ENCODE measurements around the gene PHACTR1. TPM values are rescaled to one million over a fixed set of nuclear protein-coding genes. Genes with fewer than 3 reads are reported as not detected.

PHACTR1 gene
- total and polyA plus RNA-seq, 8 donors = 0.46 to 17.4 (median 6.4) TPM; not detected in 1

DNA sequence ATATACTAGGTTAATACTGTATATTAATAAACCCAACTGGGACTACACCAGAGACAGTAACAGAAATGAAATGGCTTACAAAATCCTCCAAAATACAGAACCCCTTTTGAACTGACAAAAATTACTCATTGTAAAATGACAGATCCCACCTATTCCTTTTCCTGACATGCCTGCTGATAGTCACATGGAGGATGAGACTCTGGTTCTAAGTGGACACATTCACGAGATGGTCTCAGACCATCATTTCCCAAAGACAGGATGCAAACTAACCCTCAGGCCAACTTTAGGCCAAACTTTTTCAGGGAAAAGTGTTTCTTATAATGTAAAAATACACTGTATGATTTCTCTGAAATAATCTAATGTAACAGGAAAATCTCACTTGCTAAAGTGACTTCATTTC is 589.2 kb downstream of the PHACTR1 start:
- peaks cover 4 to 34% (median 20%) of the 10 kb centered on the region in 4 donors for H3K4me1 ChIP-seq
- WGBS, 5 donors = 85 to 100% (median 97%) methylated on average over 1 of the region's 1 CpG
- no peak overlapping the region for H3K4me3 ChIP-seq
- intact Hi-C loops (cut with DNase I; ENCODE audit: low total_unique reads) = no loop called here
- no peak for DNase-seq
- H3K9me3 ChIP-seq = no peaks in the 10 kb centered on the region
- H3K27me3 ChIP-seq = no peaks in the 10 kb centered on the region
- H3K36me3 ChIP-seq = peaks cover 0 to 70% (median 67%) of the 10 kb centered on the region in 4 donors
- TF ChIP-seq, protein P1, sequence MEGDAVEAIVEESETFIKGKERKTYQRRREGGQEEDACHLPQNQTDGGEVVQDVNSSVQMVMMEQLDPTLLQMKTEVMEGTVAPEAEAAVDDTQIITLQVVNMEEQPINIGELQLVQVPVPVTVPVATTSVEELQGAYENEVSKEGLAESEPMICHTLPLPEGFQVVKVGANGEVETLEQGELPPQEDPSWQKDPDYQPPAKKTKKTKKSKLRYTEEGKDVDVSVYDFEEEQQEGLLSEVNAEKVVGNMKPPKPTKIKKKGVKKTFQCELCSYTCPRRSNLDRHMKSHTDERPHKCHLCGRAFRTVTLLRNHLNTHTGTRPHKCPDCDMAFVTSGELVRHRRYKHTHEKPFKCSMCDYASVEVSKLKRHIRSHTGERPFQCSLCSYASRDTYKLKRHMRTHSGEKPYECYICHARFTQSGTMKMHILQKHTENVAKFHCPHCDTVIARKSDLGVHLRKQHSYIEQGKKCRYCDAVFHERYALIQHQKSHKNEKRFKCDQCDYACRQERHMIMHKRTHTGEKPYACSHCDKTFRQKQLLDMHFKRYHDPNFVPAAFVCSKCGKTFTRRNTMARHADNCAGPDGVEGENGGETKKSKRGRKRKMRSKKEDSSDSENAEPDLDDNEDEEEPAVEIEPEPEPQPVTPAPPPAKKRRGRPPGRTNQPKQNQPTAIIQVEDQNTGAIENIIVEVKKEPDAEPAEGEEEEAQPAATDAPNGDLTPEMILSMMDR (IDR thresholded peaks at IDR 0.05) = no peak
- TF ChIP-seq POLR2AphosphoS5 (IDR thresholded peaks at IDR 0.05) (no peak), EP300 (IDR thresholded peaks at IDR 0.05) (no peak), POLR2A (IDR thresholded peaks at IDR 0.05) (no peak)
- H3K27ac ChIP-seq = no peak overlapping the region

- no peak for DNase-seq
- Histone ChIP-seq H3K4me3 (no peak overlapping the region), H3K27me3 (no peaks in the 10 kb centered on the region), H3K9me3 (no peaks in the 10 kb centered on the region), H3K27ac (no peak overlapping the region), H3K36me3 (peaks cover 0 to 71% (median 68%) of the 10 kb centered on the region in 4 donors), H3K4me1 (peaks cover 4 to 27% (median 16%) of the 10 kb centered on the region in 4 donors)
- 77 to 94% (median 91%) methylated on average over 7 of the region's 7 CpGs for WGBS, 5 donors
- TF ChIP-seq POLR2AphosphoS5 (IDR thresholded peaks at IDR 0.05) (no peak), EP300 (IDR thresholded peaks at IDR 0.05) (no peak), POLR2A (IDR thresholded peaks at IDR 0.05) (no peak)
- TF ChIP-seq, protein P1 (IDR thresholded peaks at IDR 0.05) = no peak
- intact Hi-C loops (cut with DNase I; ENCODE audit: low total_unique reads) = no loop called here
Observed at GRCh38 chr6:13307508-13307995, 591.0 kb downstream of the PHACTR1 start.

DNA sequence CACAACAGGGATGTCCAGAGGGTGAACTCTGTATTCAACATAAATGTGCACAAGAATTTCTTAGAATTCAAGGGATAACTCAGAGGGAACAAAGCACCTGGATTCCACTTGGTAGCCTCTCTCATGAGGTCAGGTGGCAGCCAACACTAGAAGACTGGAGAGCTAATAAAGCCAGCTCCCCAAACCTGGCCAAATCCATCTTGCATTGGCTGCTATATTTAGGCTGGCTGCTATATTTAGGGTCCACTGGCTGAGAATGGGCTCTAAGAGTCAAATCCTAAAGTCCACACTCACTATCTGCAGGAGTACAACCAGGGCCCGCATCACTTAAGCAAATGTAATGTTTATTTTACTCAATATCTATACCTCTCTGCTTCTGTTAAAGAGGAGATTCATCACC is 591.8 kb downstream of the PHACTR1 start:
- no peak for DNase-seq
- H3K27me3 ChIP-seq = no peaks in the 10 kb centered on the region
- H3K9me3 ChIP-seq = no peaks in the 10 kb centered on the region
- 25 to 84% (median 70%) methylated on average over 1 of the region's 1 CpG for WGBS, 5 donors
- peaks cover 0 to 75% (median 73%) of the 10 kb centered on the region in 4 donors for H3K36me3 ChIP-seq
- TF ChIP-seq, protein P1 (IDR thresholded peaks at IDR 0.05) = no peak
- no peak for TF ChIP-seq POLR2A (IDR thresholded peaks at IDR 0.05)
- TF ChIP-seq EP300 (IDR thresholded peaks at IDR 0.05) = no peak
- TF ChIP-seq POLR2AphosphoS5 (IDR thresholded peaks at IDR 0.05) = no peak
- peaks cover under 1 to 19% (median 10%) of the 10 kb centered on the region in 4 donors for H3K4me1 ChIP-seq
- no peak overlapping the region for H3K4me3 ChIP-seq
- intact Hi-C loops (cut with DNase I; ENCODE audit: low total_unique reads) = no loop called here
- H3K27ac ChIP-seq = no peak overlapping the region

DNA sequence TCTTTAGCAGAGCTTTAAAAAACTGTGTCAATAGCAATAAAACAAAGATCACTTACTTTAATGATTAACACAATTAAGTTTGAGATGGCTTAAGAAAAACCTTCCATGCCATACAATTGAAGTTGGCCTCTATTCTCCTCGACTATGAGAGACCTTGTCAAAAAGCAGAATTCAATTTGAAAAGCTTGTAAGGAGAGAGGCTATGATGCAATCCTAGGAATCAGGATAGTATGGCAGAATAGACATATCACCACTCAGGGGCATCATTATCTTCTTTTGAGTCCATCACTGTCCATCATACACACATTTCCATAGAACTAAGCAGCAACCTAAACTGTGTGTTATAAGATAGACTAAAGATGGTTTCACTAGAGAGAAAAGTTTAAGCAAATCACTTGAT is 594.6 kb downstream of the PHACTR1 start:
- no peak overlapping the region for H3K4me3 ChIP-seq
- no peak for DNase-seq
- 3 to 86% (median 32%) methylated on average over 1 of the region's 1 CpG for WGBS, 5 donors
- TF ChIP-seq POLR2AphosphoS5 (IDR thresholded peaks at IDR 0.05) (no peak), POLR2A (IDR thresholded peaks at IDR 0.05) (no peak)
- TF ChIP-seq, protein P1 (IDR thresholded peaks at IDR 0.05) = no peak
- no peaks in the 10 kb centered on the region for H3K4me1 ChIP-seq
- H3K27me3 ChIP-seq = no peaks in the 10 kb centered on the region
- H3K27ac ChIP-seq = no peak overlapping the region
- no peaks in the 10 kb centered on the region for H3K9me3 ChIP-seq
- intact Hi-C loops (cut with DNase I; ENCODE audit: low total_unique reads) = no loop called here
- H3K36me3 ChIP-seq = peaks cover 15 to 91% (median 84%) of the 10 kb centered on the region in 4 donors

Data from stomach (tissue), 9 donors.